Activated CD8-positive, alpha-beta memory T cell treated with anti-CD3 and anti-CD28 coated beads, Interleukin-2, amount 50 U/mL, for 48 hours (primary cell): ENCODE data around the gene PLXNA2.

Source experiments
- DNase-seq: peaks from one replicate; pipeline ENCODE4 v3.0.0-alpha.2; 2020

Gene PLXNA2

GRCh38 chr1:208159555-208160258 is 84.5 kb downstream of the PLXNA2 start:
- no peak for DNase-seq

DNA sequence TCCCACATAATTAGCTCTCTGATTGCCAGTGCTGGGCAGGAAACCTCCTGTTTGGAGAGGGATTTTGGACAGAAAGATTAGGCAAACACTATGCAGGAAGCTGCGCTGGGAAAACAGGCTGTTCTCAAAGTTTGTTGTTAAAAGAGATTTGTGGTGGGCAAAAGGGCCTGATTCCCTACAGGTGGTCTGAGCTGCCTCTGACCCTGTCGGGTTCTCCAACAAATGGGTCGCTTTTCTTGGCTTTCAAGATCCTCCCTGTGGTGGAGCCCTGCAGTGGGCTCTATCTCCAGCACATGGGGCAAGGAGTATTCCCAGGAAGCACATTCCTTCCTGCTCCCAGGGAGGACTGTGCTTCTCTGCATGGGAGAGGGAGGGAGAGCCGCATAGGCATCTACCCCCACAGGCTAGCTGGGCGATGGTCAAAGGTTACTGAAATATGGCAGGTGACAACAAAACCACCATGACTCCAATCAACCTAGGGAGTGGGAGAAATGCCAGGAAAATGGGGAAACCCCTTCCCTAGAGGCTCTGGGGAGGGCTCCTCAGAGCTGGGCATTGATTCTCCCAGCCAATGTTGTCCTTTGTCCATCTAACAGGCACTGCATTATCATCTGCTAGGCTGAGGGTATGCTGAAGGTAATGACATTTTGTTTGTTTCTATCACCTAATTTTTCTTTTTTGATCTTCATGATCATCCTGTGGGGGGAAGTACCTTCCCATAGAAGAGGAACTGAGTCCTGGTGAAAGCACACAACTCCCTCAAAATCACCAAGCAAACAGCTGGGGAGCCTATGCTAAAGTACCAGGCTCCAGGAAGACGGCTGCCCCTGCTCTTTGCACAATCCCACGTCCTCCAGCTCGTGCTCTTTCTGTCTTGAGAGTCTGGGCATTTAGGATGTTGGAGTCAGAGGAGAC is 85.3 kb downstream of the PLXNA2 start:
- DNase-seq: no peak

DNA sequence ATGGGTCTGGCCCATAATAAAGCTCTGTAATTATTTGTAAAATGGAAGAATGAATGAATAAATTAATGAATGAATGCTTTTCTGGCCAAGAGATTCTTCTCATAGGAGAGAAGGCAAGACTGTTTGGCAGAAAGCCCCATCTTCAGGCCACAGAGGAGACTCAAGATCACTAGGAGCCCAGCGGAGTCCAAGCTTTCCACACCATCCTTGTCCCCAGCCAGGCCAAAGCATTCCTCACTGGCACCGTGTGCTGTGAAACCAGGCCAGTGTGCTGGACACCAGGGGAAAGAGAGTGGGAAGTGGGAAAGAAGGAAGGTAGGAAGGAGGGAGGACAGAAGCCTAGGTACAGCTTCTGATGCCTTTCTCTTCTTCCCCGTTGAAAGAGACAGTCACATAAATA is 86.4 kb downstream of the PLXNA2 start:
- no peak for DNase-seq

DNA sequence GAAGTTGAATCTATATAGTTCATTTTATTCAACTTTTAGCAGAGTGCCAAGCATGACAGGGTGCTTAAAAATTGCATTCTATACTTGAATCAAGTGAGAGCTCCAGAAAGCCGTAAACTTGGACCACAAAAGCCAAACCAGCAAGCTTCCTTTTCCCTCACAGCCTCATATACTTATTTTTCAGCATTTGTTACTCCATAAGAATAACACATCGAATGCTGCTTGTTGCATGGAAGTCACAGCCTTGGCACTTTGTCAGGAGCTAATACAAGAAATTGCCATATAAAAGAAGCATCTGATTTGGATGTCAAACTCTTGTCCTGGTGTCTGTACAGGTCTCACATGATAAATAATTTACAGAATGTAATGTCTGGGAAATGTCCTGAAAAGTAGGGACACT is 87.4 kb downstream of the PLXNA2 start:
- DNase-seq: no peak

- DNase-seq: no peak
Observed at GRCh38 chr1:208156310-208156709, 87.9 kb downstream of the PLXNA2 start.

GRCh38 chr1:208154679-208155642 is 89.2 kb downstream of the PLXNA2 start:
- no peak for DNase-seq

- DNase-seq: no peak
Observed at GRCh38 chr1:208154040-208154439, 90.1 kb downstream of the PLXNA2 start.

DNA sequence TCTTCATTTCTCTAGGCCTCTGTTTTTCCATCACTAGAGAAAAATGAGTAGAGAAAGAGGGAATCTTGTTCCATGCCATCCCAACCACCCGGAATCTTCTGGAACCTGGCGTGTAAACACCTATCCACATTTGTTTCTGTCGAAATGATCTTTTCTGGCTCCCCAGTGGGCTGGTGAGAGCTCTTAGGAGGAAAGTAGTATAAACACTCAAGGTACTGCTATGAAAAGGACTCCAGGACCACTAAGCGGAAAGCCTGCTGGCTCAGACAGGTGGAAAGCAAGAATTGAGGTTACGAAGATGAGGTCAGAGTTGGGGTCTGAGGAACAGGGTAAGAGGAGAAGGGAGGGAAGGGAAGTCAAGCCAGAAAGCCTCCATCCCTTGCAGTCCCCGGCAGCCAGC is 90.8 kb downstream of the PLXNA2 start:
- DNase-seq: no peak

DNA sequence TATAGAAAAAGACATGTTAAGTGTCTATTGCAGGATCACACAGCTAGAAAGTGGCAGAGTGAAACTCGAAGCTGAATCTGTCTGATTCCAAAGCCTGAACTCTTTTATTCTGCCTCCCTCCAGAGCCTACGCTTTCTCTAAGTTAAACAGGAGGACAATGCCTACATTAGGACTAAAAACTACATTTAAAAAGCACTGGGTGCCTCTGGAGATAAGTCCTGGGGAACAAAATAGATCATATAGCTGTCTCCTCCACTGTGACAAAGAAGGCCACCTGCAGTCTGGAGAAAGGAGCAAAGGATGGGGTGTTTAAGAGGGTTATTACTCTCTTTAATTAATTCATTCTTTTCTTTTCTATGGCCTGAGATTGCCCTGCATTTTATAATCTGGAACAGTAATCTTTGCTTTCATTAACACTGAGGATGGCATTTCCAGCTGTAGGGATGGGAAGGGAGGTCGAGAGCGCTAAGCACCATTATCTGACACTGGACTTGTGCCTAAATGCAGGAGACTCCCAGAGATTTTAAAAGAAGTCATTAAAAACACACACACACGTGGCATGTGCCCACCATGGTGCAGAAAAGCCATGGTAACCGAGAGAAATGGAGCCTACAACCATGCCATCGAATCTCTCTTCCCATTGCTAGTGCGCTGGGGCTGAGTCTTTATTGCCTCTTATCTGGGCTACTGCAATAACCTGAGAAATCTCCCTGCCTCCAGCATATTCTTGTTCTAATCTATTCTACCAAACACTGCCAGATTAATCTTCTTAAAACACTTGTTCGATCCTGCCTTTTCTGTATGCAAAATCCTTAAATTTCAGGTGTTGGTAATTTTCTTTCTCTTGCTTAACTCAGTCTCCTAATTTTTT is 92.2 kb downstream of the PLXNA2 start:
- no peak for DNase-seq

DNA sequence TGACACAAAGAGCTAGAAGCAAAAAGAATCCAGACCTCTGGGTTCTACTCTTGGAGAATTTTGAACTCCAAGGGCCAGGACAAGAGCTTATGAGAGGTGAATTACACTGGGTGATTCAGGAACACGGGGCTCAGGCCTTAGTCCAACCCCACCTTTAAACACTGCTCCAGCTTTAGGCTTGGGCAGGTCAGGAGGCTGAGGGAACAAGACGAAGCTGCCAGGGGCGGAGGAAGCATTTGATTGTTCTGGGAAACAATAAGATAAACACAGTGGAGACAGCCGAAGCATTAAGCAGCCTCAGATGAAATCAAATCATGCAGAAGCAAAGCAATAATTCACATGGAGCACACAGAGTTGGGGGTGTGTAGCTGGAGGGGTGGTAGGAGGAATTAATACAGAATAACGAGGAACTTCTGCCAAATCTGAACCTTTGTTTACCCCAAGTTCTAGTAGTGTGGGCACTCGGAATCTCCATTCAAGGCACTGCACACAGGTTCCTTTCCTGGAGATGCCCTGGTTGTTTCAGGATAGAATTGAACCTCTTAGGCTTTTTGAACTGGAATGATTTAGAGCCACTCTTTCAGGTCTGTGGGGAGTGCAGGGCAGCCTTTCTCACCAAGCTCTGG is 93.2 kb downstream of the PLXNA2 start:
- DNase-seq: no peak

GRCh38 chr1:208149776-208150514 is 94.2 kb downstream of the PLXNA2 start:
- DNase-seq: no peak

- DNase-seq: no peak
Observed at GRCh38 chr1:208149213-208149612, 95.0 kb downstream of the PLXNA2 start.

GRCh38 chr1:208148380-208148779 is 95.8 kb downstream of the PLXNA2 start:
- no peak for DNase-seq

DNA sequence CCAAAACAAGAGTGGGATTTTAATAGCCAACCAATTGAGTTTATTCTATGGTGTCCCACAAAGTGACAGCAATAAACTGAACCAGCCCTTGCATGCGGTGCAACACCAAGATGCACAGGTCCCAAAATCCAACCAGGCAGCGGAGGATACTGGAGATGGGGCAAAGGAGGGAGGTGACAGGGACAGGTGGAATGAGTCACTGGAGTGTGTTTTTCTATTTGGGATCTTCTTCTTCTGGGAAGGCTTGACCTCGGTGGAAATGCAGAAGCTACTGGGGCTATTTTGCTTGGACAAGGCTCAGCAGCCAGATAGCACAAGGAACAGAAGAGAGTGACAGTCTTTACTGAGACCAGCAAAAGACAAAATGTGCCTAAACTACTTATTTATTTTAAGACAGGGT is 97.5 kb downstream of the PLXNA2 start:
- DNase-seq: no peak

- no peak for DNase-seq
Observed at GRCh38 chr1:208145167-208145566, 99.0 kb downstream of the PLXNA2 start.

- no peak for DNase-seq
Observed at GRCh38 chr1:208142590-208143382, 101.4 kb downstream of the PLXNA2 start.

DNA sequence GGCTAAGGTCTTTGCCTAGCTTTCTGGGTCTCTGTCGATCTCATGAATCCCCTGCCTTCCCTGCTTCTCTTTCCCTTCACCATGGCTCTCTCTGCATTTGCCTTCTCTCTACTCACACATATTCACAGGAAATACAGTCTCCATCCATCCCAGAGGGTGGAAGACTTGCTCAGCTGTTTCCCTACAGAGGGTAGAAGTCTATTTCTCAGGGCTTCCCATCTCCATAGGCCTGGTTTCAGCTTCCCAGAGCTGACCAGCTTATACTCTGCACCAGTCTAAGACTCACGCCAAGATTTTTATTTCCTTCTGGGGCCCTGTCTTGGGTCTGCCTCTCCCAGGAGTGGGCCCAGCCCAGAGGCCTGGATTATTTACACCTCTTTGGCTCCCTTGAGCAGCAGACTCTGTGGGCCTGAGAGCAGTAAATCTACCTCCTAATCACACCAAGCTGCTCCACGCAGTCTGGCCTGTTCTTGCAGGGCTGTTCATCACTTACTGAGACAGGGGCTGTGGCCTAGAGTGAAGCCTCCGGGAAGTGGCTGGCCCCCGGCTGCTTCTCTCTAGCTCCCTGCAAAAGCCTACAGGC is 102.5 kb downstream of the PLXNA2 start:
- DNase-seq: no peak

DNA sequence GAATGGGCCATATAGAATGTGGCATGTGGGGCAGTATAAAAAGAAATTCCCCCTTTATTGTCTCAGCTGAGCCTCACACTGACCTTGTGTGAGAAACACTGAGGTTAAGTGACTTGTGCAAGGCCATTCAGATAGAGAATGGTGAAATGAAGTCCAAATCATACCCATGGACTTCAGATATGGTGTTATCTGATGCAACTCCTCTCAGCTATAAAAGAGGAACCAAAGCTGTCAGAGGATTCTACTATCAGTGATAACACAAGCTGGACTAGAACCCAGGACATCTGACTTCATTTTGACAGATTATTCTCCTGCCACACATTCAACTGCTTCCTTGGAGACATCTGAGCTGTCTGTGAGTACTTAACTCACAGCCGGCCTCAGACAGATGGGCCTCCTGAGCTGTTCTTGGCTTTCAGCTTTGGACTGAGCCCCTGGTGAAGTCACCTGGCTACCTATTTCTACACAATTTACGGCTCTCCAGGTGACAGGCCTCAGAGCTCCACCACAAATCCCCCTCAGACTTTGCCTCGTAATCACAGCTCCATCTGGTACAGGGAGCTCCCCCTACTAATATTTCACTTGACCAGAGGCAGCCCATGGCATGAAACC is 104.6 kb downstream of the PLXNA2 start:
- no peak for DNase-seq

DNA sequence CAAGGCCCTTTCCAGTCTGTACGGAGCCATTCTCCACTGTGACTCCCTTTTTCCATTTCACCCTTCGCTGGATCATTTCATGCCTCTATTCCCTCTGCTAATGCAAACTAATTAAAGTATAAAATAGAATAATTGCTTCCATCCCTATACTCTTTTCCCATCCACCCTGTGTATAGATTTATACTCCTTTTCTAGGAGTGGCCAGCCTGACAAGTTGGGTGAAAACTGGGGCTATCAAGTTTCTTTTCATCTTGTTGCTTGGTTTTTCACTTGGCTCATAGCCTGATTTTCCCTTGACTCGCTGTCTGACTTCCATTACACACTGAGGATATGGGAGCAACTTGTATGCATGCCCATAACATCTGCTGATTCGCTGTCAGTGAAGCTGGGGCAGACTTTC is 107.0 kb downstream of the PLXNA2 start:
- DNase-seq: no peak
